Body of pancreas (tissue), 4 donors: Measurements from ENCODE around the gene SCGB1A1. TPM values are rescaled to one million over a fixed set of nuclear protein-coding genes. Genes with fewer than 3 reads are reported as not detected.

Experiments used
- ATAC-seq: fragments of 150-250 bp; one replicate; pipeline ENCODE4 v1.9.1; 2016
- DNase-seq, 4 donors: peaks; one replicate each; pipeline ENCODE4 v3.0.0-alpha.2; 2019
- H3K27ac ChIP-seq, 4 donors: fragments of 200-600 bp; sonication (generic); 1 replicate in 3 of 4; 2 replicates in 1 of 4; pipeline versions ENCODE4 v1.5.1 to v1.6.1; 2016 to 2019; ENCODE audit warnings: mild to moderate bottlenecking in 1 of 4, mixed read lengths in 1 of 4, moderate library complexity in 1 of 4
- H3K27me3 ChIP-seq, 2 donors: fragments of 200-600 bp; sonication (generic); one replicate each; pipeline ENCODE4 v1.6.0; 2016; ENCODE audit warnings: mild to moderate bottlenecking in 1 of 2
- H3K36me3 ChIP-seq, 2 donors: fragments of 200-600 bp; sonication (generic); replicated peaks in 1 of 2; 2 replicates each; pipeline ENCODE4 v1.5.1; 2016; ENCODE audit warnings: low read depth in 2 of 2; ENCODE audit not compliant: insufficient read depth in 1 of 2
- H3K4me1 ChIP-seq: fragments of 200-600 bp; sonication (generic); one replicate; pipeline ENCODE4 v1.6.0; 2016
- H3K4me3 ChIP-seq, 2 donors: fragments of 200-600 bp; sonication (generic); 1 replicate in 1 of 2; 2 replicates in 1 of 2; pipeline ENCODE4 v1.5.1; 2016 to 2019
- H3K9me3 ChIP-seq, 3 donors: fragments of 200-600 bp; sonication (generic); 1 replicate in 2 of 3; 2 replicates in 1 of 3; pipeline ENCODE4 v1.5.1; 2016
- CTCF ChIP-seq, 7 experiments: fragments of 450-650 bp in 4 of 7; fragments of 200-600 bp in 3 of 7; sonication (generic) in 3 of 7; IDR thresholded peaks; one replicate each; pipeline ENCODE4 v1.5.1; 2016 to 2019; ENCODE audit warnings: antibody characterized with exemption in 7 of 7
- POLR2A ChIP-seq, 3 donors: fragments of 450-650 bp; IDR thresholded peaks; one replicate each; pipeline ENCODE4 v1.6.1; 2016; ENCODE audit warnings: antibody characterized with exemption in 3 of 3, mild to moderate bottlenecking in 2 of 3
- WGBS, 2 donors: methylation state at CpG; one replicate each; pipeline ENCODE4 v1.1.5; 2017; 5-methylcytosine and 5-hydroxymethylcytosine counted together
- intact Hi-C: fragments of 100-400 bp; cut with DNase I; formaldehyde crosslinking; loops from one replicate; pipeline ENCODE4 v1.15.1; 2023
- total RNA-seq, 2 donors: library from RNA; depleted of rRNA; stranded (reverse); fragments of >200 nt; gene quantifications; one replicate each; pipeline ENCODE4 v1.1.0, GENCODE V29; 2016

Gene SCGB1A1
- total RNA-seq, 2 donors from 2014 or later, result not detected

- no peak for TF ChIP-seq POLR2A (IDR thresholded peaks at IDR 0.05)
- no peak for TF ChIP-seq CTCF (IDR thresholded peaks at IDR 0.05)
- 75 to 85% methylated on average over 11 of the region's 11 CpGs for WGBS, 2 donors
- H3K27me3 ChIP-seq, result no peaks in the 10 kb centered on the region
- ATAC-seq (no peak), DNase-seq (no peak)
- H3K4me3 ChIP-seq, result no peak overlapping the region
- no peaks in the 10 kb centered on the region for H3K36me3 ChIP-seq
- peaks cover 5% of the 10 kb centered on the region for H3K4me1 ChIP-seq
- no peaks in the 10 kb centered on the region for H3K9me3 ChIP-seq
- intact Hi-C loops, result no loop called here
- no peak overlapping the region for H3K27ac ChIP-seq
Observed at GRCh38 chr11:62452839-62453468, 34.1 kb downstream of the SCGB1A1 start.

- H3K27me3 ChIP-seq, result no peaks in the 10 kb centered on the region
- WGBS, 2 donors, result 69 to 81% methylated on average over 3 to 4 of the region's 4 CpGs
- ATAC-seq, result no peak
- no peaks in the 10 kb centered on the region for H3K36me3 ChIP-seq
- intact Hi-C loops, result no loop called here
- H3K4me3 ChIP-seq, result no peak overlapping the region
- DNase-seq, result no peak
- H3K9me3 ChIP-seq, result no peaks in the 10 kb centered on the region
- H3K4me1 ChIP-seq, result no peaks in the 10 kb centered on the region
- H3K27ac ChIP-seq, result no peak overlapping the region
- TF ChIP-seq POLR2A (IDR thresholded peaks at IDR 0.05) (no peak), CTCF (IDR thresholded peaks at IDR 0.05) (no peak)
Observed at GRCh38 chr11:62456630-62457029, 37.8 kb downstream of the SCGB1A1 start.

GRCh38 chr11:62457478-62457877 lies 38.6 kb downstream of the SCGB1A1 start:
- WGBS, 2 donors, result 77 to 85% methylated on average over 4 of the region's 4 CpGs
- Histone ChIP-seq H3K4me3 (no peak overlapping the region), H3K27me3 (no peaks in the 10 kb centered on the region), H3K9me3 (no peaks in the 10 kb centered on the region), H3K36me3 (no peaks in the 10 kb centered on the region), H3K4me1 (no peaks in the 10 kb centered on the region), H3K27ac (no peak overlapping the region)
- TF ChIP-seq POLR2A (IDR thresholded peaks at IDR 0.05) (no peak), CTCF (IDR thresholded peaks at IDR 0.05) (no peak)
- no peak for DNase-seq
- ATAC-seq, result no peak
- intact Hi-C loops, result no loop called here

DNA sequence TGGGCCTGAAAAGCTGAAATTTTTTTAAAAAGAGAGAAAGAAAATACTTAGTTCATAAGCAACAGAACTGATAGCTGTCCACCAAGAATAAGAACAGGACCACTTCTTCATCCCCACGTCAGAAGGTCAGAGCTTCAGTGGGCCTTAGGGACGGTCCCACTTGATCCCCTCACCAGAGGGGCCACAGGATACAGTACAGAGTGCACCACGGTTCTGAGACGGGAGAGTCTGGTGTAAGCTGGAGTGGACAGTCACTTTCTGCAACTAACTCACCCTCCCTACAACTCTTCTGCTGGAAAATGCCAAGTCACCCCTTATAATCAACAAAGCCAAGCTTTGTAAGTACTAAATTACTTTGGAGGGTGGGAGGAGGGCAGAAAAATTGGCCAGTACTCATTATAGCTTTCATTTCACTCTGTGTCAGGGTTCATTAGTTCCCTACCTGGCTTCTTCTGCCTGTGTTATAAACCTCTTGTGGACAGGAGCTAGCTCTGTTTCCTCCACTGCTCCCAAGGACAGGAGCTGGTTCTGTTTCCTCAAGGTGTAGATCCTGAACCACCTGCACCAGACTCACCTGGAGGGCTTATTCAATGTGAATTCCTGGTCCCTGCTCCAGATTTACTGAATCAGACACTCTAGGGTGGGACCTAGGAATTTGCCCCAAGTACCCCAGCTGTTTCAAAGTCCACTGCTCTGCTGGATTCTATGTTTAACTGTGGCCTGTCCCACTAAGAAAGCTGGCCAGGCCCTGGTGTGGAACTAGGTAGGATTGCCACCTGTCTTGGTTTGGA lies 39.6 kb downstream of the SCGB1A1 start:
- Histone ChIP-seq H3K4me1 (no peaks in the 10 kb centered on the region), H3K9me3 (no peaks in the 10 kb centered on the region), H3K27ac (no peak overlapping the region), H3K4me3 (no peak overlapping the region), H3K27me3 (no peaks in the 10 kb centered on the region), H3K36me3 (no peaks in the 10 kb centered on the region)
- no peak for TF ChIP-seq CTCF (IDR thresholded peaks at IDR 0.05)
- TF ChIP-seq POLR2A (IDR thresholded peaks at IDR 0.05), result no peak
- ATAC-seq (no peak), DNase-seq (no peak)
- 43 to 45% methylated on average over 4 of the region's 4 CpGs for WGBS, 2 donors
- intact Hi-C loops, result no loop called here
